H9 (cell line): Measurements from ENCODE around the gene BPIFB4. TPM values are rescaled to one million over a fixed set of nuclear protein-coding genes. Genes with fewer than 3 reads are reported as not detected.
"Not testable (repeated sequence)": the region's sequence is repeated elsewhere in the genome, so short reads cannot be mapped to it uniquely, and the experiment has no call there.

Experiments used
- DNase-seq: peaks from one replicate; pipeline ENCODE4 v3.0.0-alpha.2; 2017
- H2AFZ ChIP-seq: one replicate; pipeline ENCODE4 v1.6.1; 2013; ENCODE audit warnings: mild to moderate bottlenecking, low read length, control low read depth, moderate library complexity
- H2AK5ac ChIP-seq: 2 replicates; pipeline ENCODE4 v1.6.1; 2013; ENCODE audit warnings: low read length, control low read depth, mixed read lengths; ENCODE audit not compliant: insufficient read length
- H2BK120ac ChIP-seq: one replicate; pipeline ENCODE4 v1.6.1; 2013; ENCODE audit warnings: low read depth, mild to moderate bottlenecking, low read length, control low read depth, inconsistent platforms; ENCODE audit not compliant: poor library complexity, severe bottlenecking
- H2BK12ac ChIP-seq: 2 replicates; pipeline ENCODE4 v1.6.1; 2013; ENCODE audit warnings: low read length, control low read depth, mixed read lengths, low read depth; ENCODE audit not compliant: insufficient read length
- H2BK15ac ChIP-seq: 2 replicates; pipeline ENCODE4 v1.6.1; 2013; ENCODE audit warnings: low read depth, low read length, control low read depth
- H2BK20ac ChIP-seq: one replicate; pipeline ENCODE4 v1.6.1; 2013; ENCODE audit warnings: low read depth, mild to moderate bottlenecking, low read length, control low read depth, inconsistent platforms; ENCODE audit not compliant: poor library complexity, severe bottlenecking
- H2BK5ac ChIP-seq: 2 replicates; pipeline ENCODE4 v1.6.1; 2013; ENCODE audit warnings: low read length, control low read depth, mixed read lengths; ENCODE audit not compliant: insufficient read length
- H3K14ac ChIP-seq: 2 replicates; pipeline ENCODE4 v1.6.1; 2013; ENCODE audit warnings: low read length, control low read depth; ENCODE audit not compliant: insufficient read depth
- H3K18ac ChIP-seq: 2 replicates; pipeline ENCODE4 v1.6.1; 2013; ENCODE audit warnings: low read depth, mild to moderate bottlenecking, mixed read lengths, low read length, control low read depth; ENCODE audit not compliant: insufficient read length
- H3K23ac ChIP-seq: 2 replicates; pipeline ENCODE4 v1.6.1; 2013; ENCODE audit warnings: low read length, control low read depth, mixed read lengths, low read depth; ENCODE audit not compliant: insufficient read length
- H3K23me2 ChIP-seq: 2 replicates; pipeline ENCODE4 v1.6.1; 2013; ENCODE audit warnings: low read depth, mild to moderate bottlenecking, mixed read lengths, low read length, control low read depth; ENCODE audit not compliant: insufficient read length, poor library complexity, severe bottlenecking
- H3K27ac ChIP-seq: 2 replicates; pipeline ENCODE4 v1.5.1; 2013; ENCODE audit warnings: low read length, control low read depth, mixed read lengths, low read depth; ENCODE audit not compliant: insufficient read length
- H3K27me3 ChIP-seq: 2 replicates; pipeline ENCODE4 v1.6.1; 2013; ENCODE audit warnings: low read length, control low read depth, inconsistent platforms; ENCODE audit not compliant: insufficient read depth
- H3K4ac ChIP-seq: 2 replicates; pipeline ENCODE4 v1.6.1; 2013; ENCODE audit warnings: low read depth, mild to moderate bottlenecking, control low read depth, inconsistent platforms, low read length, moderate library complexity
- H3K4me1 ChIP-seq: 2 replicates; pipeline ENCODE4 v1.6.1; 2013; ENCODE audit warnings: low read length, control low read depth, inconsistent platforms; ENCODE audit not compliant: insufficient read depth
- H3K4me2 ChIP-seq: 2 replicates; pipeline ENCODE4 v1.6.1; 2013; ENCODE audit warnings: low read length, control low read depth, mixed read lengths; ENCODE audit not compliant: insufficient read length, insufficient read depth
- H3K56ac ChIP-seq: 2 replicates; pipeline ENCODE4 v1.6.1; 2013; ENCODE audit warnings: low read depth, mild to moderate bottlenecking, mixed read lengths, low read length, control low read depth; ENCODE audit not compliant: insufficient read length
- H3K79me1 ChIP-seq: 2 replicates; pipeline ENCODE4 v1.6.1; 2013; ENCODE audit warnings: low read depth, mild to moderate bottlenecking, moderate library complexity, low read length, control low read depth, inconsistent platforms; ENCODE audit not compliant: insufficient read depth, poor library complexity, severe bottlenecking
- H3K79me2 ChIP-seq: 2 replicates; pipeline ENCODE4 v1.6.1; 2013; ENCODE audit warnings: low read length, control low read depth, inconsistent platforms; ENCODE audit not compliant: insufficient read depth
- H3K9ac ChIP-seq: 2 replicates; pipeline ENCODE4 v1.6.1; 2013; ENCODE audit warnings: low read length, control low read depth, mixed read lengths; ENCODE audit not compliant: insufficient read length; ENCODE audit errors: extremely low read depth
- H3K9me3 ChIP-seq: one replicate; pipeline ENCODE4 v1.6.1; 2013; ENCODE audit warnings: low read depth, low read length, inconsistent platforms; ENCODE audit not compliant: control insufficient read depth
- H3T11ph ChIP-seq: one replicate; pipeline ENCODE4 v1.6.1; 2013; ENCODE audit warnings: mild to moderate bottlenecking, low read length, control low read depth, inconsistent platforms
- H4K20me1 ChIP-seq: one replicate; pipeline ENCODE4 v1.6.1; 2013; ENCODE audit not compliant: control insufficient read depth, insufficient read length, insufficient read depth
- H4K5ac ChIP-seq: 2 replicates; pipeline ENCODE4 v1.6.1; 2013; ENCODE audit warnings: low read depth, mild to moderate bottlenecking, mixed read lengths, low read length, control low read depth; ENCODE audit not compliant: insufficient read length
- H4K8ac ChIP-seq: replicated peaks from 2 replicates; pipeline ENCODE4 v1.6.1; 2013; ENCODE audit warnings: low read length, control low read depth, mixed read lengths, low read depth; ENCODE audit not compliant: insufficient read length
- H4K91ac ChIP-seq: 2 replicates; pipeline ENCODE4 v1.6.1; 2013; ENCODE audit warnings: low read depth, mild to moderate bottlenecking, moderate library complexity, mixed read lengths, low read length, control low read depth; ENCODE audit not compliant: insufficient read length
- H3K27ac Mint-ChIP-seq, 3 experiments: 2 replicates in 2 of 3; 3 replicates in 1 of 3; pipeline ENCODE4 v1.8.0; 2020 to 2021; ENCODE audit warnings: mixed read lengths in 3 of 3, mild to moderate bottlenecking in 1 of 3, moderate library complexity in 1 of 3
- H3K27me3 Mint-ChIP-seq: 2 replicates; pipeline ENCODE4 v1.8.0; 2021; ENCODE audit warnings: low read depth, mild to moderate bottlenecking, moderate library complexity, mixed read lengths
- H3K36me3 Mint-ChIP-seq, 3 experiments: 2 replicates in 2 of 3; 3 replicates in 1 of 3; pipeline ENCODE4 v1.8.0; 2020 to 2021; ENCODE audit warnings: low read depth in 3 of 3, mixed read lengths in 3 of 3; ENCODE audit not compliant: insufficient read depth in 1 of 3
- H3K4me1 Mint-ChIP-seq, 2 experiments: 2 replicates each; pipeline ENCODE4 v1.8.0; 2020; ENCODE audit warnings: mixed read lengths in 2 of 2
- H3K4me3 Mint-ChIP-seq, 2 experiments: 2 replicates in 1 of 2; 3 replicates in 1 of 2; pipeline ENCODE4 v1.8.0; 2020 to 2021; ENCODE audit warnings: mild to moderate bottlenecking in 2 of 2, mixed read lengths in 2 of 2, moderate library complexity in 1 of 2
- H3K9me3 Mint-ChIP-seq, 2 experiments: 2 replicates in 1 of 2; 3 replicates in 1 of 2; pipeline ENCODE4 v1.8.0; 2020; ENCODE audit warnings: mild to moderate bottlenecking in 2 of 2, mixed read lengths in 2 of 2, moderate library complexity in 1 of 2
- WGBS: extraction: QIAGEN DNeasy Blood & Tissue Kit; methylation state at CpG from one replicate; pipeline ENCODE4 v1.1.7; 2013; ENCODE audit warnings: missing lambda C conversion rate, low lambda C conversion rate, mixed read lengths; ENCODE audit not compliant: insufficient read length; ENCODE audit errors: extremely low coverage; 5-methylcytosine and 5-hydroxymethylcytosine counted together
- total RNA-seq: library from RNA; stranded (reverse); gene quantifications from 2 replicates; pipeline ENCODE4 v1.2.1, GENCODE V29; 2021
- TF ChIP-seq, protein P1 (sequence below): fragments of 200-600 bp; sonication (generic); conservative IDR thresholded peaks from 3 replicates; pipeline ENCODE4 v1.8.0; 2021; ENCODE audit warnings: antibody characterized with exemption, mild to moderate bottlenecking

BPIFB4 gene
- total RNA-seq, 1 experiment from 2014 or later, result not detected

DNA sequence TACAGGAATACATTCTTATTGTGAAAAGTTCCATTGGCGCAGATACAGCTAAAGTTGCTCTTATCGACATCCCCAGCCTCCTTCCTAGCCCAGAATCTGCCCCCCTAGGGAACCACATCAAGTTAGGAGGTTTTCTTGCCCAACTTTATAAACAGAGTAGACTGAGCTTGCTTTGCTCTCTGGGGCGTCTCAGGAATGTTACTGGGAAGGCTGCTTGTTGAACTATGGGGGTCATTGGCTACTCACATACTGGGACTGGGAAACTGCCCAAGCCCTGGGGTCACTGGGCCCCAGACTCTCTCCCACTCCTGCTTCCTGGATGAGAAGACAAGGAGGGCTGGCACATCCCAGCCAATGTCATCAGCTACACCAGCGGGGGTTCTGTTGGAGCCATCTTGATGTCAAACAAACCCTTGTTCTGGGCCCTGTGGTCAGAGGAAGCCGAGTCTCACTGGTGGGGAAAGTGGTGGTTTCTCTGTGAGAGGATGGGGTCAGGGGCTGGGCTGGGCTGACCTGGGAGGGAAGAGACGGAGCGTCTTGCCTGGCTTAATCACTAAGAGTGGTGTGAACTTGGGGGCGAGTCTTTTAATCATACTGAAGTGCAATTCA lies 26.0 kb downstream of the BPIFB4 start:
- Histone ChIP-seq H3K56ac (no peak overlapping the region), H3K27me3 (no peaks in the 10 kb centered on the region), H4K91ac (no peak overlapping the region), H4K5ac (no peak overlapping the region), H3K9me3 (no peaks in the 10 kb centered on the region), H3K4ac (no peak overlapping the region), H3K79me1 (no peaks in the 10 kb centered on the region), H3K4me1 (no peaks in the 10 kb centered on the region), H3K14ac (no peak overlapping the region), H3T11ph (no peak overlapping the region), H3K23me2 (no peaks in the 10 kb centered on the region), H2BK5ac (no peak overlapping the region), H3K4me2 (no peak overlapping the region), H3K27ac (no peak overlapping the region), H2BK20ac (no peak overlapping the region), H2BK15ac (no peak overlapping the region), H4K8ac (no peak overlapping the region), H2AFZ (no peak overlapping the region), H2BK12ac (no peak overlapping the region), H2BK120ac (no peak overlapping the region), H3K79me2 (no peaks in the 10 kb centered on the region), H3K9ac (no peak overlapping the region), H4K20me1 (no peaks in the 10 kb centered on the region), H3K18ac (no peak overlapping the region), H2AK5ac (no peak overlapping the region), H3K23ac (no peak overlapping the region)
- Mint-ChIP-seq H3K27ac (no peak overlapping the region), H3K36me3 (no peaks in the 10 kb centered on the region), H3K4me1 (peaks cover 9 to 14% of the 10 kb centered on the region in 2 experiments), H3K27me3 (peaks cover 8% of the 10 kb centered on the region), H3K4me3 (no peak overlapping the region), H3K9me3 (no peaks in the 10 kb centered on the region; a peak in 1 of 5 replicates)
- DNase-seq, result no peak
- TF ChIP-seq, protein P1, sequence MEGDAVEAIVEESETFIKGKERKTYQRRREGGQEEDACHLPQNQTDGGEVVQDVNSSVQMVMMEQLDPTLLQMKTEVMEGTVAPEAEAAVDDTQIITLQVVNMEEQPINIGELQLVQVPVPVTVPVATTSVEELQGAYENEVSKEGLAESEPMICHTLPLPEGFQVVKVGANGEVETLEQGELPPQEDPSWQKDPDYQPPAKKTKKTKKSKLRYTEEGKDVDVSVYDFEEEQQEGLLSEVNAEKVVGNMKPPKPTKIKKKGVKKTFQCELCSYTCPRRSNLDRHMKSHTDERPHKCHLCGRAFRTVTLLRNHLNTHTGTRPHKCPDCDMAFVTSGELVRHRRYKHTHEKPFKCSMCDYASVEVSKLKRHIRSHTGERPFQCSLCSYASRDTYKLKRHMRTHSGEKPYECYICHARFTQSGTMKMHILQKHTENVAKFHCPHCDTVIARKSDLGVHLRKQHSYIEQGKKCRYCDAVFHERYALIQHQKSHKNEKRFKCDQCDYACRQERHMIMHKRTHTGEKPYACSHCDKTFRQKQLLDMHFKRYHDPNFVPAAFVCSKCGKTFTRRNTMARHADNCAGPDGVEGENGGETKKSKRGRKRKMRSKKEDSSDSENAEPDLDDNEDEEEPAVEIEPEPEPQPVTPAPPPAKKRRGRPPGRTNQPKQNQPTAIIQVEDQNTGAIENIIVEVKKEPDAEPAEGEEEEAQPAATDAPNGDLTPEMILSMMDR, result no peak
- no CpG with 5 or more reads among the region's 8 CpGs for WGBS

DNA sequence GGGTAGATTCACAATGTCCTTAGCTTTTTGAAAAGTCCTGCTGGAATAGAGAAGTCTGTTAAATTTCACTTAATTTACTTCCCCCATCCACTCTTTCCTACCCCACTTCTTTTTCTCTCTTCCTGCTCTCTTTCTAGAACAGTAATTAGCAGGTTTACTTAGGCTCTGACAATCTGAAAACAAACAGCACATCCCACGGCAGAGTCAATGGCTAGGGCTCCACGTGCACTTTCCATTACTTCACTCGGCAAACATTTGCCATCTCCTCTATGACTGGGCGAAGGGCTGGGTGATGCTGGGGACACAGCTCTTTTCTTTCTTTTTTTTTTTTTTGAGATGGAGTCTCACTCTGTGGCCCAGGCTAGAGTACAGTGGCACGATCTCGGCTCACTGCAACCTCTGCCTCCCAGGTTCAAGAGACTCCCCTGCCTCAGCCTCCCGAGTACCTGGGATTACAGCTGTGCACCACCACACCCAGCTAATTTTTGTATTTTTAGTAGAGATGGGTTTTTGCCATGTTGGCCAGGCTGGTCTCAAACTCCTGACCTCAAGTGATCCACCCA lies 26.7 kb downstream of the BPIFB4 start:
- H3K27ac Mint-ChIP-seq, H4K91ac ChIP-seq, H2BK12ac ChIP-seq, H2AFZ ChIP-seq, H3K27me3 Mint-ChIP-seq, H3K79me1 ChIP-seq, H2AK5ac ChIP-seq, H3K36me3 Mint-ChIP-seq, H3K4me1 ChIP-seq, H3T11ph ChIP-seq, H2BK15ac ChIP-seq, H2BK5ac ChIP-seq, H3K9me3 Mint-ChIP-seq, H3K9me3 ChIP-seq, H4K8ac ChIP-seq, H3K4me2 ChIP-seq, H3K79me2 ChIP-seq, H3K27me3 ChIP-seq, H3K9ac ChIP-seq, H3K27ac ChIP-seq, H3K56ac ChIP-seq, DNase-seq, H3K23me2 ChIP-seq, H4K5ac ChIP-seq, H4K20me1 ChIP-seq, H2BK120ac ChIP-seq, H3K4me3 Mint-ChIP-seq, H2BK20ac ChIP-seq, H3K23ac ChIP-seq, H3K18ac ChIP-seq, H3K4ac ChIP-seq, H3K14ac ChIP-seq: not testable (repeated sequence)
- no CpG with 5 or more reads among the region's 7 CpGs for WGBS
- H3K4me1 Mint-ChIP-seq, result peaks cover 9 to 14% of the 10 kb centered on the region in 2 experiments
